T47D (cell line): ENCODE measurements around the gene INIP.
A peak's percentile ranks its signal among the peaks of the same experiment; 100 is the strongest.

Experiments
- DNase-seq, 2 experiments: peaks; one replicate each; pipeline versions ENCODE4 v3.0.0 to v3.0.0-alpha.2; 2011 to 2012; ENCODE audit warnings: low read depth in 1 of 2, low spot score in 1 of 2
- JUND ChIP-seq: IDR thresholded peaks from 2 replicates; pipeline ENCODE4 v1.6.1; 2012; ENCODE audit warnings: low read depth
- in situ Hi-C: cut with HindIII; loops from 2 replicates; pipeline ENCODE4 v1.10.0; 2016; ENCODE audit warnings: low sequenced_read_pairs, low pct_unique_long_range_greater_than_20kb

Gene INIP

GRCh38 chr9:112753725-112754124 lies 35.8 kb upstream of the INIP start:
- no peak for DNase-seq
- no peak for TF ChIP-seq JUND
- in situ Hi-C loops = no loop called here

GRCh38 chr9:112752334-112753125 lies 34.6 kb upstream of the INIP start:
- DNase-seq = no peak
- TF ChIP-seq JUND = no peak
- in situ Hi-C loops = no loop called here

- DNase-seq = peak; percentile 74 to 81
- no peak for TF ChIP-seq JUND
- in situ Hi-C loops = no loop called here
These were observed 33.3 kb upstream of the INIP start for GRCh38 chr9:112751056-112751795.

GRCh38 chr9:112750764-112751055 lies 32.8 kb upstream of the INIP start:
- in situ Hi-C loops = no loop called here
- DNase-seq = no peak
- no peak for TF ChIP-seq JUND

GRCh38 chr9:112750016-112750763 lies 32.3 kb upstream of the INIP start, which contains the start of gene SNX30:
TSS of gene SNX30 (plus strand) at chr9:112750760. CDS start at chr9:112751002, 242 bp downstream.
- in situ Hi-C loops = no loop called here
- DNase-seq = peak; percentile 93 to 97
- no peak for TF ChIP-seq JUND

- no peak for TF ChIP-seq JUND
- in situ Hi-C loops = no loop called here
- DNase-seq = no peak
These were observed 29.2 kb upstream of the INIP start for GRCh38 chr9:112747094-112747493.

- no peak for TF ChIP-seq JUND
- DNase-seq = no peak
- in situ Hi-C loops = no loop called here
These were observed 26.3 kb upstream of the INIP start for GRCh38 chr9:112744177-112744576.

GRCh38 chr9:112743216-112743836 lies 25.4 kb upstream of the INIP start:
- no peak for TF ChIP-seq JUND
- in situ Hi-C loops = no loop called here
- peak in 1 of 2 experiments; percentile 63 for DNase-seq

- in situ Hi-C loops = no loop called here
- no peak for DNase-seq
- TF ChIP-seq JUND = no peak
These were observed 17.0 kb upstream of the INIP start for GRCh38 chr9:112734892-112735291.

GRCh38 chr9:112731971-112732370 lies 14.1 kb upstream of the INIP start:
- in situ Hi-C loops = no loop called here
- no peak for DNase-seq

GRCh38 chr9:112728401-112728800 lies 10.5 kb upstream of the INIP start:
- in situ Hi-C loops = no loop called here
- no peak for DNase-seq
- no peak for TF ChIP-seq JUND

More at GRCh38 chr9:112731971-112732370, 14.1 kb upstream of the INIP start:
- no peak for TF ChIP-seq JUND

GRCh38 chr9:112726428-112726827 lies 8.5 kb upstream of the INIP start:
- in situ Hi-C loops = no loop called here
- no peak for DNase-seq
- TF ChIP-seq JUND = no peak
